ENCODE data around the gene TMEM59L. TPM values are rescaled to one million over a fixed set of nuclear protein-coding genes. Genes with fewer than 3 reads are reported as not detected.

The TMEM59L gene
- total and polyA plus RNA-seq, 2 donors from 2014 or later: 1.5 to 5.9 TPM

DNA sequence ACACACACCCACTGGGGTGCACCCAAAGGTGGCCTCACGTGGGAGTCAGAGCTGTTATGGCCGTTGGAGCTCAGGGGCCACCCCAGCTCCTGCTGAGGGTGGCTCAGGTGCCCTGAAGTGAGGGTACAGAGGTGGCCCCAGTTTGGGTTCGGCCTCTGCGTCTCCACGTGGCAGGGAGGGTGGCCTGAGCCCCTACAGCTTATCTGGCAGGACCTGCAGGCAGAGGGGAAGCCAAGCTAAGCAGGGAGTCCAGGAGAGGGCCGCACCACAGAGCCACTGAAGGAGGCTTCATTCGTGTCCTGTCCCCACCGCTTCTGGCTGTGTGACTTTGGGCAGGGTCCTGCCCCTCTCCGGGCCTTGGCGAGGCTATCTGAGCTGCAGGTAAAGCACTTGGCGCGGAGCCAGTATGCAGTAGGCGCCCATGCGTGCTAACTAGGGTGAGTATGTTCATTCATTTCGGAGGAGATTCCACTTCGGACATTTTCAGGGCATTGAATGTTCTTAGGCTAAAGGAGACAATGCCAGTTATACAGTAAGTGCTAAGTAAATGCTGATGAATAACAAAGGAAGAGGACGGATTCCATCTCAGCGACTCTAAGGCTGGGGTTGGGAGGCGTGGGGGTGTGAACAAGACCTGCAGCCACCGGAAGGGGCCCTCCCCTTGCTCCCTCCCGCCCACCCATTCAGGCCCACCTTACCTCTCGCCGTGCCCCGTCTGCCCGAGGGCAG lies 19.1 kb upstream of the TMEM59L start:
- Histone ChIP-seq H3K4me3 (ENCODE audit: low read length in 3 of 3) (no peak overlapping the region), H3K27ac (ENCODE audit: low read depth in 2 of 2, low read length in 2 of 2) (no peak overlapping the region), H3K9ac (ENCODE audit: low read length in 3 of 3) (no peak overlapping the region), H3K9me3 (ENCODE audit: control insufficient read depth in 2 of 3, insufficient read depth in 1 of 3, low read length in 3 of 3) (no peaks in the 10 kb centered on the region), H3K4me1 (ENCODE audit: control insufficient read depth in 2 of 3, insufficient read depth in 2 of 3, low read depth in 1 of 3, low read length in 3 of 3) (peaks cover 0 to 14% (median 0%) of the 10 kb centered on the region in 3 donors), H3K27me3 (ENCODE audit: control insufficient read depth, insufficient read depth, low read length) (peaks cover 2% of the 10 kb centered on the region), H3K36me3 (ENCODE audit: control insufficient read depth in 2 of 3, insufficient read depth in 3 of 3, low read length in 3 of 3) (peaks cover 0 to 3% (median 2%) of the 10 kb centered on the region in 3 donors)
- TF ChIP-seq, protein P1, sequence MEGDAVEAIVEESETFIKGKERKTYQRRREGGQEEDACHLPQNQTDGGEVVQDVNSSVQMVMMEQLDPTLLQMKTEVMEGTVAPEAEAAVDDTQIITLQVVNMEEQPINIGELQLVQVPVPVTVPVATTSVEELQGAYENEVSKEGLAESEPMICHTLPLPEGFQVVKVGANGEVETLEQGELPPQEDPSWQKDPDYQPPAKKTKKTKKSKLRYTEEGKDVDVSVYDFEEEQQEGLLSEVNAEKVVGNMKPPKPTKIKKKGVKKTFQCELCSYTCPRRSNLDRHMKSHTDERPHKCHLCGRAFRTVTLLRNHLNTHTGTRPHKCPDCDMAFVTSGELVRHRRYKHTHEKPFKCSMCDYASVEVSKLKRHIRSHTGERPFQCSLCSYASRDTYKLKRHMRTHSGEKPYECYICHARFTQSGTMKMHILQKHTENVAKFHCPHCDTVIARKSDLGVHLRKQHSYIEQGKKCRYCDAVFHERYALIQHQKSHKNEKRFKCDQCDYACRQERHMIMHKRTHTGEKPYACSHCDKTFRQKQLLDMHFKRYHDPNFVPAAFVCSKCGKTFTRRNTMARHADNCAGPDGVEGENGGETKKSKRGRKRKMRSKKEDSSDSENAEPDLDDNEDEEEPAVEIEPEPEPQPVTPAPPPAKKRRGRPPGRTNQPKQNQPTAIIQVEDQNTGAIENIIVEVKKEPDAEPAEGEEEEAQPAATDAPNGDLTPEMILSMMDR (IDR thresholded peaks at IDR 0.05; ENCODE audit: borderline replicate concordance, extremely low read depth, insufficient read depth): no peak
- DNase-seq (peak in 1 of 5 donors; percentile 65), FAIRE-seq (no peak)
- intact Hi-C loops (cut with DNase I): loop anchor here (10.0 kb wide), 1 partner anchor 251 kb away; no protein-coding TSS in a partner anchor

DNA sequence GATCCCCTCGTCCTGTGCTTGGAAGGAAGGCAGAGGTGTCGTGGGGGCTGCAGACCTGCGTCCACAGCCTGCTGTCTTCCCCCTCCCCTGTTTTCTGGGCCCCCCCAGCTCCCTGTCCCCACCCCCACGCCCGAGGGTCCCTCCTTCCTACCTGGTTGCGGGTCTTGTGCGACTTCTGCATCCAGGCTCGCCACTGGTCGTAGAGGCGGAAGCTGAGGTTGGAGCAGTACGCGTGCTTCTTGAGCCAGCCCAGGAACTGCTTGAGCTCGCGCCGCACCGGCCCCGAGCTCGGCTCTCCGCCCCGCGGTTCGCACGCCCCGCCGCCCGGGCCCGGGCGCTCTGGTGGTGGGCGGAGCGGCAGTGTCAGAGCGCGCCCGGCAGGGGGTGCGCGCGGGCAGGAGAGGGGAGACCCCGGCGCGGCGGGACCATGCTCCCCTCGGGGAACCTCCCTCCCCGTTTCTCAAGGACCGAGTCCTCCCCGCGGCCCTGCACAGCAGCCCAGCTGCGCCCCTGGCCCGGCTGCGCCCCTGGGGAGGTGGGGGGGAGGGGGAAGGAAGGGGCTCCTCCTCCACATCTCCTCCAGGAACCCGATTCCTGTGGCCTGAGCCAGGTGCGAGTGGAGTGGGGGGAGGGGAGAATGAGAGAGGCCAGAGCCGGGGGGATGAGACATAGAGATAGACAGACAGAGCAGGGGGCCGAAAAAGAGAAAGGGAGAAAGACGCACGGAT lies 18.4 kb upstream of the TMEM59L start:
- no peak overlapping the region for H3K27ac ChIP-seq (ENCODE audit: low read depth in 2 of 2, low read length in 2 of 2)
- TF ChIP-seq, protein P1 (IDR thresholded peaks at IDR 0.05; ENCODE audit: borderline replicate concordance, extremely low read depth, insufficient read depth): peak; percentile 76
- H3K9ac ChIP-seq (ENCODE audit: low read length in 3 of 3): peak overlapping the region in 2 of 3 donors; percentile 12 to 65
- intact Hi-C loops (cut with DNase I): loop anchor here (10.0 kb wide), 1 partner anchor 251 kb away; no protein-coding TSS in a partner anchor
- peaks cover 0 to 12% (median 0%) of the 10 kb centered on the region in 3 donors for H3K4me1 ChIP-seq (ENCODE audit: control insufficient read depth in 2 of 3, insufficient read depth in 2 of 3, low read depth in 1 of 3, low read length in 3 of 3)
- H3K27me3 ChIP-seq (ENCODE audit: control insufficient read depth, insufficient read depth, low read length): peaks cover 2% of the 10 kb centered on the region
- FAIRE-seq: no peak
- peaks cover 0 to 3% (median 2%) of the 10 kb centered on the region in 3 donors for H3K36me3 ChIP-seq (ENCODE audit: control insufficient read depth in 2 of 3, insufficient read depth in 3 of 3, low read length in 3 of 3)
- DNase-seq: peak; percentile 84 to 95 (median 92)
- H3K4me3 ChIP-seq (ENCODE audit: low read length in 3 of 3): peak overlapping the region in 2 of 3 donors; percentile 18 to 25
- no peaks in the 10 kb centered on the region for H3K9me3 ChIP-seq (ENCODE audit: control insufficient read depth in 2 of 3, insufficient read depth in 1 of 3, low read length in 3 of 3)

DNA sequence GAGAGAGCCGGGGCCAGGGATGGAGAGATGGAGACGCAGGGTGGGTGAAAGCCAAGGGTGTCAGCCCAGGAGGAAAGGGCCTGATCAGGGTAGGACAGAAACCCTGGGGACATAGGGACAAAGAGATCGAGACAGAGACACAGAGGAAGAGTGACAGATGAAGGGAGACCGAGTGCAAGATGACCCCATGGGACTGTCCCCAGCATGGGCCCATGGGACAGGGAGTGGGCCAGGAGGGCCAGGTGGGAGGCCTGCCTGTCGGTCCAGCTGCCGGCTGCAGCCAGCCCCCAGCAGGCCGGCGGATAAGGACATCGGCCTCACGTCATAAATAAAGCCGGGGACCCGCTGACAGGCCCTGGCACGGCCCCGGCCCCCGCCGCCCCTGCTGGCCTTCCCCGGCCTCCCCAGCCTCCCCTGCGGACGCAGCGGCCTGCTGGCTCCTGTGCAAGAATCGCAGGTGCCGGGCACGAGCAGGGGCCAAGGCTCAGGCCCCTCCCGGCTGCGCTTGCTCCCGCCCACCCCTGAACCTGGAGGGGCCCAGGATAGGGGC lies 17.8 kb upstream of the TMEM59L start:
- Histone ChIP-seq H3K4me3 (ENCODE audit: low read length in 3 of 3) (peak overlapping the region in 2 of 3 donors; percentile 18 to 25), H3K27ac (ENCODE audit: low read depth in 2 of 2, low read length in 2 of 2) (no peak overlapping the region), H3K9ac (ENCODE audit: low read length in 3 of 3) (peak overlapping the region in 1 of 3 donors; percentile 65), H3K27me3 (ENCODE audit: control insufficient read depth, insufficient read depth, low read length) (peaks cover 2% of the 10 kb centered on the region), H3K36me3 (ENCODE audit: control insufficient read depth in 2 of 3, insufficient read depth in 3 of 3, low read length in 3 of 3) (peaks cover 0 to 3% (median 2%) of the 10 kb centered on the region in 3 donors), H3K9me3 (ENCODE audit: control insufficient read depth in 2 of 3, insufficient read depth in 1 of 3, low read length in 3 of 3) (no peaks in the 10 kb centered on the region), H3K4me1 (ENCODE audit: control insufficient read depth in 2 of 3, insufficient read depth in 2 of 3, low read depth in 1 of 3, low read length in 3 of 3) (peaks cover 0 to 6% (median 0%) of the 10 kb centered on the region in 3 donors)
- FAIRE-seq: no peak
- intact Hi-C loops (cut with DNase I): loop anchor here (10.0 kb wide), 1 partner anchor 250 kb away; no protein-coding TSS in a partner anchor
- TF ChIP-seq, protein P1 (IDR thresholded peaks at IDR 0.05; ENCODE audit: borderline replicate concordance, extremely low read depth, insufficient read depth): no peak
- peak in 1 of 5 donors; percentile 70 for DNase-seq

All from kidney (tissue), 14 donors.